GM20000 (cell line): ENCODE data around the gene PLB1.

ENCODE experiments used
- DNase-seq: peaks from one replicate; pipeline ENCODE4 v3.0.0; 2012; ENCODE audit warnings: low spot score
- CTCF ChIP-seq: IDR thresholded peaks from 2 replicates; pipeline ENCODE4 v1.5.1; 2012; ENCODE audit warnings: mild to moderate bottlenecking, control low read depth; ENCODE audit errors: extremely low read depth, missing control alignments

PLB1 gene

GRCh38 chr2:28475088-28475595, 20.7 kb upstream of the PLB1 start:
- no peak for TF ChIP-seq CTCF
- DNase-seq: no peak

GRCh38 chr2:28477087-28477486, 18.8 kb upstream of the PLB1 start:
- no peak for DNase-seq
- no peak for TF ChIP-seq CTCF

GRCh38 chr2:28477645-28478044, 18.2 kb upstream of the PLB1 start:
- no peak for DNase-seq
- no peak for TF ChIP-seq CTCF

DNA sequence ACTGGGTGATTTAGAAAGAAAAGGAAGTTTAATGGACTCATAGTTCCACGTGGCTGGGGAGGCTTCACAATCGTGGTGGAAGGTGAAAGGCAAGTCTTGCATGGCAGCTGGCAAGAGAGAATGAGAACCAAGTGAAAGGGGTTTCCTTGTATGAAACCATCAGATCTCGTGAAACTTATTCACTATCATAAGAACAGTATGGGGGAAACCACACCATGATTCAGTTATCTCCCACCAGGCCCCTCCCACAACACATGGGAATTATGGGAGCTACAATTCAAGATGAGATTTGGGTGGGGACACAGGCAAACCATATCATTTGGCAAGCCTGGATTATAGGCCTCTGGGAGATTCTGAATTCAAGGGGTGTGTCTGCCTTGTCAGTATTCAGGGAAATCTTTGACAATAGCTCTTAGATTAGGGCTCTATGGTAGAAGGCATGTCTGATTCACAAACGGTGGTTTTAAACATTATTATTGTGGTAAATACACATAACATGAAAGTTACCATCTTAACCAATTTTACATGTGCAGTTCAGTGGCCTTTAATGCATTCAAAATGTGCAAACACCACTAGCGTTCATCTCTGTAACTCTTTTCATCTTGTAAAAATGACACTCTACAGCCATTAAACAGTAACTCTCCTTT, 15.3 kb upstream of the PLB1 start:
- TF ChIP-seq CTCF: no peak
- DNase-seq: no peak

DNA sequence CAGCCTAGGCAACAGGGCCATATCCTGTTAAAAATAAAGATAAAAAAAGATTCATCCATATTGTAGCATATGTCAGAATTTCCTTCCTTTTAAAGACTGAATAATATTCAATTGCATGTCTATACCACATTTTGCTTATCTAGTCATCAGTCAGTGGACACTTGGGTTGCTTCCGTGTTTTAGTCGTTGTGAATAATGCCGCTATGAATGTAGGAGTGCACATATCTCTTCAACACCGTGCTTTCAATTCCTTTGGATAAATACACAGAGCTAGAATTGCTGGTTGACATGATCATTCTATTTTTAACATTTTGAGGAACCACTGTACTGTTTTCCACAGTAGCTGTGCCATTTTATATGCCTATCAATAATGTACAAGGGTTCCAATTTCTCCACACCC, 14.0 kb upstream of the PLB1 start:
- DNase-seq: no peak
- no peak for TF ChIP-seq CTCF

- TF ChIP-seq CTCF: no peak
- DNase-seq: no peak
Observed at GRCh38 chr2:28484835-28485234, 11.0 kb upstream of the PLB1 start.

DNA sequence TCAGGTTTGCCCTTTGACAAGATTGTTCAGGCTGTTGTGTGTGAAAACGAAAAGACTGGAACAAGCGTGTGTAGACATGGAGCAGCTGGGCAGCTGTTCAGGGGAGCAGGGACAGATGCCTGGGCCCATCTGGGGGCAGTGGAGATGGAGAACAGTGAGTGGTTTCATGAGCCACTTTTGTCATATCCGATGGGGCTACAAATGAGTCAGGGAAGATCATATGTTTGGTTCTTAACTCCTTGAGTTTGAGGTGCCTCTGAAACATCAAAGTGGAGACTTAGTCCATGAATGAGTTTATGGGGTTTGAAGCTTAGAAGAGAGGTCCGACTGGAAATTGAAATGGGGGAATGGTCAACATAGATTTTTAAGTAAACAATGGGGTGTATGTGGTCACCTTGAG, 9.3 kb upstream of the PLB1 start:
- no peak for TF ChIP-seq CTCF
- DNase-seq: no peak
